Duodenal mucosa (tissue), 2 donors: Measurements from ENCODE around the gene DRD1.

ENCODE experiments used
- H3K27ac ChIP-seq: one replicate; pipeline ENCODE4 v1.7.0; 2013; ENCODE audit warnings: low read depth, low read length
- H3K27me3 ChIP-seq, 2 donors: one replicate each; pipeline ENCODE4 v1.7.0; 2013; ENCODE audit warnings: low read length in 2 of 2, control low read depth in 1 of 2; ENCODE audit not compliant: insufficient read depth in 2 of 2, control insufficient read depth in 1 of 2
- H3K36me3 ChIP-seq, 2 donors: one replicate each; pipeline ENCODE4 v1.7.0; 2013; ENCODE audit warnings: low read length in 2 of 2, control low read depth in 1 of 2; ENCODE audit not compliant: insufficient read depth in 2 of 2, control insufficient read depth in 1 of 2
- H3K4me1 ChIP-seq, 2 donors: one replicate each; pipeline ENCODE4 v1.7.0; 2013; ENCODE audit warnings: low read length in 2 of 2, control low read depth in 1 of 2; ENCODE audit not compliant: insufficient read depth in 2 of 2, control insufficient read depth in 1 of 2
- H3K4me3 ChIP-seq, 2 donors: one replicate each; pipeline ENCODE4 v1.7.0; 2013; ENCODE audit warnings: low read length in 2 of 2, low read depth in 1 of 2
- H3K9ac ChIP-seq, 2 donors: one replicate each; pipeline ENCODE4 v1.7.0; 2013; ENCODE audit warnings: low read length in 2 of 2, low read depth in 1 of 2
- H3K9me3 ChIP-seq, 2 donors: one replicate each; pipeline ENCODE4 v1.7.0; 2013; ENCODE audit warnings: low read length in 2 of 2, control low read depth in 1 of 2; ENCODE audit not compliant: control insufficient read depth in 1 of 2

DRD1 gene

GRCh38 chr5:175444060-175444904, at the start of gene DRD1:
TSS of gene DRD1 (minus strand) at chr5:175444182. CDS start at chr5:175443099, 1,083 bp downstream.
- Histone ChIP-seq H3K4me1 (peaks cover 0 to 3% of the 10 kb centered on the region in 2 donors), H3K27ac (no peak within 1 kb of the TSS), H3K27me3 (peaks cover 26 to 45% of the 10 kb centered on the region in 2 donors), H3K9ac (no peak within 1 kb of the TSS), H3K36me3 (no peaks in the 10 kb centered on the region), H3K9me3 (no peaks in the 10 kb centered on the region), H3K4me3 (no peak within 1 kb of the TSS)

- H3K9me3 ChIP-seq: no peaks in the 10 kb centered on the region
- H3K36me3 ChIP-seq: peaks cover 14 to 38% of the 10 kb centered on the region in 2 donors
- H3K27me3 ChIP-seq: no peaks in the 10 kb centered on the region
- H3K9ac ChIP-seq: no peak overlapping the region
- no peaks in the 10 kb centered on the region for H3K4me1 ChIP-seq
- no peak overlapping the region for H3K4me3 ChIP-seq
- H3K27ac ChIP-seq: no peak overlapping the region
These were observed 49.7 kb upstream of the DRD1 start for GRCh38 chr5:175493726-175494125.

DNA sequence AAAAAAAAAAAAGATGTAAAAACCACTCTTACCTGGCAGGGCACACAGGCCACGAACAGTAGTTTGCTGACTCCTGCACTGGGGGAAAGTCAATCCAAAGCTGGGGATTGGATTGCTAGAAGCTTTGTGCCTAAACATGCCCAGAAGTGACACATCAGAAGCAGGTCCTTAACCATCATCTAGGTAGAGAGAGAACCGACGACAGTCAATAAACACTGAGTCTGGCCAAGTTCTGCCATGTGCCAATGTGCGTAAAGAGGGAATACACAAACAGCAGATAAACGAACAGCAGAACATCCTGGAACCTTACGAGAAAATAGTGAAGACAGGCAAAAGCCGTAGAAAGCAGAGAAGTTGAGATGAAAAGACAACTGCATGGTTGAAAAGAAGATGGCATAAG, 49.3 kb upstream of the DRD1 start:
- peaks cover 14 to 37% of the 10 kb centered on the region in 2 donors for H3K36me3 ChIP-seq
- H3K9me3 ChIP-seq: no peaks in the 10 kb centered on the region
- H3K9ac ChIP-seq: no peak overlapping the region
- H3K27ac ChIP-seq: no peak overlapping the region
- H3K4me3 ChIP-seq: no peak overlapping the region
- H3K27me3 ChIP-seq: no peaks in the 10 kb centered on the region
- H3K4me1 ChIP-seq: no peaks in the 10 kb centered on the region

DNA sequence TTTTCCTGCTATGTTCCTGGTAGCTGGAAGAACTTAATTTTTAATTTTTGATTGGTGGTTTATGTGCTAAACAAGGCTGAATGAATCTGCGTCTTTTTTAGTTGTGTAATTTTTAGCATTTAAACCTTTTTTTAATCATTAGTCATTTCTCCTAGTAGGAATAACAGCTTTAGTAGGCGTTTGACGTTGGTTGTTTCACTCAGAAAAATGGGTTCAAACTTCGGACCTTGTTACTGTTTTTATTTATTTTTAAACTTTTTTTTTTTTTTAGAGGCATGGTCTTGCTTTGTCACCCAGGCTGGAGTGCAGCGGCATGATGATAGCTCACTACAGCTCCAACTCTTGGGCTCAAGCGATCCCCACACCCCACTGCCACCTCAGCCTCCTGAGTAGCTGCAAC, 47.2 kb upstream of the DRD1 start:
- H3K9me3 ChIP-seq: no peaks in the 10 kb centered on the region
- H3K4me1 ChIP-seq: no peaks in the 10 kb centered on the region
- no peak overlapping the region for H3K9ac ChIP-seq
- peaks cover 19 to 39% of the 10 kb centered on the region in 2 donors for H3K36me3 ChIP-seq
- H3K27me3 ChIP-seq: no peaks in the 10 kb centered on the region
- no peak overlapping the region for H3K27ac ChIP-seq
- H3K4me3 ChIP-seq: no peak overlapping the region

DNA sequence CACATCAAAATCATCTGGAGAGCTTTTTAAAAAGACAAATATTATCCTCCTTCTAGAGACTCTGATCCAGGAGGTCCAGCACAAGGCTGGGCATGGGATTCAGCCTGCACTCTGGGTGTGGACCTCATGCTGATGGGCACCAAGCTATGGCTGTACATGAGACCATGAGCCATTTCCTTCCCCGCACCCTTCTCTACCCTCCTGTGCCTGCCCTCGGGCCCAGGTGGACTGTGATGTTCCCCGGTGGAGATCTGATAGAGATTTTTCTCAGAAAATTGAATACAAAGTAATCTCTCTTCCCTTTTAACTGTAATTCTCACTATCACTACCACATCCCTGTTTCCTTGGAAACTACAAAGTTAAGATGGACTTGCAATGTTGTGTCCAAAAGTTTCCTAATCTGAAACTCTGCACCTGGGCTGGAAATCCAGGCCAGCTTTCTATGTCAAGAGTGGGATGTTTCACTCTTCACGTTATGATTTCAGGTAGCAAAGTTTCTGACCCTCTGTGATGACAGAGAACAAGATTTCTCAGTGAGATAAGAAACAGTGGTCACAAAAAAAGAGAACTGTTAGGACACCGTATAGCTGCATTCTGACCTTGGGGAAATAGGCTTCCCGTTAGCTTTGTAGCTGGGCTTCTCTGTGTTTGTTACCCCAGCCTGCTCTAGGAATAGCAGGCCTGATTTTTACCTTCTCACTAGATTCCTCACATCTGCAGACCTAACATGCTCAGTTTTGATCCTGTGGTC, 45.9 kb upstream of the DRD1 start:
- H3K9ac ChIP-seq: no peak overlapping the region
- no peak overlapping the region for H3K4me3 ChIP-seq
- no peaks in the 10 kb centered on the region for H3K9me3 ChIP-seq
- H3K36me3 ChIP-seq: peaks cover 19 to 35% of the 10 kb centered on the region in 2 donors
- no peak overlapping the region for H3K27ac ChIP-seq
- H3K4me1 ChIP-seq: no peaks in the 10 kb centered on the region
- no peaks in the 10 kb centered on the region for H3K27me3 ChIP-seq

DNA sequence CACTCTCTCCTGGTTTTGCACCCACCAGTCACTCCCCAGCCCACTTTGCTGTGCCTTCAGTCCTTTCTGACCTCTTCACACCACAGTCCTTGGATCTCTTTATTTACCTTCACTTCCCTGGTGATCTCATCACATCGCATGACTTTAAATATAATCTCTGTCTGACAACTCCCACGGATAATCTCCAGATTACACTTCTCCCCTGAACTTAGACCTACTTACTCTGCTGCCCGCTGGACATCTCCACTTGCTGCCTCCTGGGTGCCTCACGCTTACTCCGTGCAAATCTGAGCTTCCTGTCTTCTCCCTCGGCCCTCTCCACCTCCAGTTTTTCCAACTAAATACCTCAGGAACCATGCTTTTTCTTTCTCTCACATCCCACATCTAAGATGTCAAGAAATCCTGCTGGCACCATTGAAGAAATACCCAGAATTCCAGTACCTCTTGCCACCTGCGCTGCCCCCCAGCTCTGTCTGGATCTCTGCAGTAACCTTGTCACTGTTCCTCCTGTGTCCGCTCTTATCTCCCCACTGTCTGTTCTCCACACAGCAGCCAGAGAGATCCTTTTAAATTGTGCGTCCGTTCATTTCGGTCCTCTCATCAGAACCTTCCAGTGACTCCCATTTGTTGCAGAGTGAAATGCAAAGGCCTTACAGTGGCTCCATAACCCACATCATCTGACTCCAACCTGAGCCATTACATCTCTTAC, 43.7 kb upstream of the DRD1 start:
- H3K27ac ChIP-seq: no peak overlapping the region
- peaks cover 14 to 26% of the 10 kb centered on the region in 2 donors for H3K36me3 ChIP-seq
- H3K27me3 ChIP-seq: no peaks in the 10 kb centered on the region
- no peak overlapping the region for H3K9ac ChIP-seq
- no peak overlapping the region for H3K4me3 ChIP-seq
- H3K4me1 ChIP-seq: no peaks in the 10 kb centered on the region
- H3K9me3 ChIP-seq: no peaks in the 10 kb centered on the region

GRCh38 chr5:175485631-175486030, 41.6 kb upstream of the DRD1 start:
- Histone ChIP-seq H3K27me3 (no peaks in the 10 kb centered on the region), H3K4me3 (no peak overlapping the region), H3K4me1 (peaks cover 0 to under 1% of the 10 kb centered on the region in 2 donors), H3K27ac (no peak overlapping the region), H3K36me3 (peaks cover 10 to 15% of the 10 kb centered on the region in 2 donors), H3K9ac (no peak overlapping the region), H3K9me3 (no peaks in the 10 kb centered on the region)

GRCh38 chr5:175484829-175485228, 40.8 kb upstream of the DRD1 start:
- no peak overlapping the region for H3K9ac ChIP-seq
- H3K27ac ChIP-seq: no peak overlapping the region
- peaks cover 5% of the 10 kb centered on the region in 2 donors for H3K4me1 ChIP-seq
- H3K4me3 ChIP-seq: no peak overlapping the region
- H3K27me3 ChIP-seq: no peaks in the 10 kb centered on the region
- no peaks in the 10 kb centered on the region for H3K9me3 ChIP-seq
- H3K36me3 ChIP-seq: peaks cover 10 to 15% of the 10 kb centered on the region in 2 donors

DNA sequence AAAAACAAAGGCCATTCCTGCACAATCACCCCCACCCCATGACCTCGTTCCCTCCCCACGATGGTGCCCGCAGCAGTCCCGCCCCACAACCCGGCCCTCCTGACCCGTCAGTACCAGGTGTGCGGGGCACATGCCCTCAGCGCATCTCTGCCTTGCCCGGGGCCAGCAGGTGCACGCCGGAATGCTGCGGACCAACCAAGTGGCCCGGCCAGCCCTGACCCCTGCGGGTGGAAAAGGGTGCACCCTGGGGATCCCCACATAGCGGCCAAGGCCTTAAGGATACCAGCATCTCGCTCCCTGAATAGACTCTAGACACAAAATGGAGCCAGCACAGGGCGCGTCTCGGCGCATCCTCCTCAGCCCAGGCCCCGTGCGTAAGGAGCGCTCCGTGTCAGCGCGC, 40.3 kb upstream of the DRD1 start:
- no peak overlapping the region for H3K27ac ChIP-seq
- peaks cover 10% of the 10 kb centered on the region in 2 donors for H3K4me1 ChIP-seq
- no peak overlapping the region for H3K4me3 ChIP-seq
- H3K9me3 ChIP-seq: no peaks in the 10 kb centered on the region
- H3K36me3 ChIP-seq: peaks cover 10 to 15% of the 10 kb centered on the region in 2 donors
- no peaks in the 10 kb centered on the region for H3K27me3 ChIP-seq
- no peak overlapping the region for H3K9ac ChIP-seq

- Histone ChIP-seq H3K4me1 (peaks cover 13 to 14% of the 10 kb centered on the region in 2 donors), H3K27ac (no peak overlapping the region), H3K9me3 (no peaks in the 10 kb centered on the region), H3K27me3 (no peaks in the 10 kb centered on the region), H3K36me3 (peaks cover 10 to 11% of the 10 kb centered on the region in 2 donors), H3K9ac (no peak overlapping the region), H3K4me3 (no peak overlapping the region)
These were observed 39.4 kb upstream of the DRD1 start for GRCh38 chr5:175483337-175483736.
